ENCODE measurements around the gene CD40.
"Not testable (repeated sequence)": the region's sequence is repeated elsewhere in the genome, so short reads cannot be mapped to it uniquely, and the experiment has no call there.

Gene CD40

GRCh38 chr20:46099491-46100287 is 18.4 kb upstream of the CD40 start:
- H3K27me3 ChIP-seq (ENCODE audit: control insufficient read depth, insufficient read depth, low read length) = peaks cover 11% of the 10 kb centered on the region
- H3K4me3 ChIP-seq (ENCODE audit: low read depth, low read length) = no peak overlapping the region
- no peaks in the 10 kb centered on the region for H3K4me1 ChIP-seq (ENCODE audit: control insufficient read depth, insufficient read depth, low read length)
- no peak overlapping the region for H3K9ac ChIP-seq (ENCODE audit: low read depth, low read length)
- H3K36me3 ChIP-seq (ENCODE audit: control insufficient read depth, insufficient read depth, low read length) = no peaks in the 10 kb centered on the region
- H3K9me3 ChIP-seq (ENCODE audit: control insufficient read depth, insufficient read depth, low read length) = no peaks in the 10 kb centered on the region
- no peak overlapping the region for H3K27ac ChIP-seq (ENCODE audit: low read depth, low read length)

GRCh38 chr20:46100444-46100843 is 17.7 kb upstream of the CD40 start:
- not testable (repeated sequence) for H3K36me3 ChIP-seq (ENCODE audit: control insufficient read depth, insufficient read depth, low read length); H3K9ac ChIP-seq (ENCODE audit: low read depth, low read length); H3K9me3 ChIP-seq (ENCODE audit: control insufficient read depth, insufficient read depth, low read length); H3K4me1 ChIP-seq (ENCODE audit: control insufficient read depth, insufficient read depth, low read length); H3K27ac ChIP-seq (ENCODE audit: low read depth, low read length); H3K4me3 ChIP-seq (ENCODE audit: low read depth, low read length)
- H3K27me3 ChIP-seq (ENCODE audit: control insufficient read depth, insufficient read depth, low read length) = peaks cover 11% of the 10 kb centered on the region

- no peaks in the 10 kb centered on the region for H3K9me3 ChIP-seq (ENCODE audit: control insufficient read depth, insufficient read depth, low read length)
- H3K4me3 ChIP-seq (ENCODE audit: low read depth, low read length) = no peak overlapping the region
- H3K4me1 ChIP-seq (ENCODE audit: control insufficient read depth, insufficient read depth, low read length) = no peaks in the 10 kb centered on the region
- H3K36me3 ChIP-seq (ENCODE audit: control insufficient read depth, insufficient read depth, low read length) = no peaks in the 10 kb centered on the region
- H3K27me3 ChIP-seq (ENCODE audit: control insufficient read depth, insufficient read depth, low read length) = peaks cover 11% of the 10 kb centered on the region
- no peak overlapping the region for H3K27ac ChIP-seq (ENCODE audit: low read depth, low read length)
- H3K9ac ChIP-seq (ENCODE audit: low read depth, low read length) = no peak overlapping the region
Measured at GRCh38 chr20:46100988-46101387, 17.1 kb upstream of the CD40 start.

GRCh38 chr20:46101957-46102356 is 16.2 kb upstream of the CD40 start:
- Histone ChIP-seq H3K27ac (ENCODE audit: low read depth, low read length) (no peak overlapping the region), H3K4me3 (ENCODE audit: low read depth, low read length) (no peak overlapping the region), H3K9me3 (ENCODE audit: control insufficient read depth, insufficient read depth, low read length) (no peaks in the 10 kb centered on the region), H3K36me3 (ENCODE audit: control insufficient read depth, insufficient read depth, low read length) (no peaks in the 10 kb centered on the region), H3K9ac (ENCODE audit: low read depth, low read length) (no peak overlapping the region), H3K27me3 (ENCODE audit: control insufficient read depth, insufficient read depth, low read length) (peaks cover 11% of the 10 kb centered on the region), H3K4me1 (ENCODE audit: control insufficient read depth, insufficient read depth, low read length) (no peaks in the 10 kb centered on the region)

- Histone ChIP-seq H3K4me1 (ENCODE audit: control insufficient read depth, insufficient read depth, low read length) (no peaks in the 10 kb centered on the region), H3K9me3 (ENCODE audit: control insufficient read depth, insufficient read depth, low read length) (no peaks in the 10 kb centered on the region), H3K27ac (ENCODE audit: low read depth, low read length) (no peak overlapping the region), H3K27me3 (ENCODE audit: control insufficient read depth, insufficient read depth, low read length) (peaks cover 11% of the 10 kb centered on the region), H3K9ac (ENCODE audit: low read depth, low read length) (no peak overlapping the region), H3K36me3 (ENCODE audit: control insufficient read depth, insufficient read depth, low read length) (no peaks in the 10 kb centered on the region), H3K4me3 (ENCODE audit: low read depth, low read length) (no peak overlapping the region)
Measured at GRCh38 chr20:46102940-46103339, 15.2 kb upstream of the CD40 start.

- no peaks in the 10 kb centered on the region for H3K9me3 ChIP-seq (ENCODE audit: control insufficient read depth, insufficient read depth, low read length)
- no peak overlapping the region for H3K9ac ChIP-seq (ENCODE audit: low read depth, low read length)
- H3K27me3 ChIP-seq (ENCODE audit: control insufficient read depth, insufficient read depth, low read length) = peaks cover 7% of the 10 kb centered on the region
- H3K4me1 ChIP-seq (ENCODE audit: control insufficient read depth, insufficient read depth, low read length) = no peaks in the 10 kb centered on the region
- no peaks in the 10 kb centered on the region for H3K36me3 ChIP-seq (ENCODE audit: control insufficient read depth, insufficient read depth, low read length)
- no peak overlapping the region for H3K4me3 ChIP-seq (ENCODE audit: low read depth, low read length)
- H3K27ac ChIP-seq (ENCODE audit: low read depth, low read length) = no peak overlapping the region
Measured at GRCh38 chr20:46104262-46104661, 13.9 kb upstream of the CD40 start.

- no peaks in the 10 kb centered on the region for H3K36me3 ChIP-seq (ENCODE audit: control insufficient read depth, insufficient read depth, low read length)
- H3K27me3 ChIP-seq (ENCODE audit: control insufficient read depth, insufficient read depth, low read length) = peaks cover 7% of the 10 kb centered on the region
- H3K27ac ChIP-seq (ENCODE audit: low read depth, low read length) = no peak overlapping the region
- no peaks in the 10 kb centered on the region for H3K4me1 ChIP-seq (ENCODE audit: control insufficient read depth, insufficient read depth, low read length)
- no peak overlapping the region for H3K9ac ChIP-seq (ENCODE audit: low read depth, low read length)
- no peak overlapping the region for H3K4me3 ChIP-seq (ENCODE audit: low read depth, low read length)
- H3K9me3 ChIP-seq (ENCODE audit: control insufficient read depth, insufficient read depth, low read length) = no peaks in the 10 kb centered on the region
Measured at GRCh38 chr20:46107061-46107460, 11.1 kb upstream of the CD40 start.

GRCh38 chr20:46108435-46108841 is 9.7 kb upstream of the CD40 start:
- no peaks in the 10 kb centered on the region for H3K9me3 ChIP-seq (ENCODE audit: control insufficient read depth, insufficient read depth, low read length)
- H3K27ac ChIP-seq (ENCODE audit: low read depth, low read length) = no peak overlapping the region
- no peaks in the 10 kb centered on the region for H3K4me1 ChIP-seq (ENCODE audit: control insufficient read depth, insufficient read depth, low read length)
- no peak overlapping the region for H3K4me3 ChIP-seq (ENCODE audit: low read depth, low read length)
- H3K36me3 ChIP-seq (ENCODE audit: control insufficient read depth, insufficient read depth, low read length) = no peaks in the 10 kb centered on the region
- H3K9ac ChIP-seq (ENCODE audit: low read depth, low read length) = no peak overlapping the region
- peaks cover 9% of the 10 kb centered on the region for H3K27me3 ChIP-seq (ENCODE audit: control insufficient read depth, insufficient read depth, low read length)

GRCh38 chr20:46108976-46109375 is 9.1 kb upstream of the CD40 start:
- no peak overlapping the region for H3K9ac ChIP-seq (ENCODE audit: low read depth, low read length)
- H3K36me3 ChIP-seq (ENCODE audit: control insufficient read depth, insufficient read depth, low read length) = no peaks in the 10 kb centered on the region
- no peaks in the 10 kb centered on the region for H3K9me3 ChIP-seq (ENCODE audit: control insufficient read depth, insufficient read depth, low read length)
- H3K27me3 ChIP-seq (ENCODE audit: control insufficient read depth, insufficient read depth, low read length) = peaks cover 10% of the 10 kb centered on the region
- H3K4me3 ChIP-seq (ENCODE audit: low read depth, low read length) = no peak overlapping the region
- no peak overlapping the region for H3K27ac ChIP-seq (ENCODE audit: low read depth, low read length)
- no peaks in the 10 kb centered on the region for H3K4me1 ChIP-seq (ENCODE audit: control insufficient read depth, insufficient read depth, low read length)

- no peaks in the 10 kb centered on the region for H3K4me1 ChIP-seq (ENCODE audit: control insufficient read depth, insufficient read depth, low read length)
- H3K9me3 ChIP-seq (ENCODE audit: control insufficient read depth, insufficient read depth, low read length) = no peaks in the 10 kb centered on the region
- no peaks in the 10 kb centered on the region for H3K36me3 ChIP-seq (ENCODE audit: control insufficient read depth, insufficient read depth, low read length)
- H3K27ac ChIP-seq (ENCODE audit: low read depth, low read length) = no peak overlapping the region
- no peak overlapping the region for H3K4me3 ChIP-seq (ENCODE audit: low read depth, low read length)
- H3K27me3 ChIP-seq (ENCODE audit: control insufficient read depth, insufficient read depth, low read length) = peaks cover 26% of the 10 kb centered on the region
- no peak overlapping the region for H3K9ac ChIP-seq (ENCODE audit: low read depth, low read length)
Measured at GRCh38 chr20:46111028-46111835, 6.9 kb upstream of the CD40 start.

- Histone ChIP-seq H3K27me3 (ENCODE audit: control insufficient read depth, insufficient read depth, low read length) (peaks cover 30% of the 10 kb centered on the region), H3K9ac (ENCODE audit: low read depth, low read length) (no peak overlapping the region), H3K9me3 (ENCODE audit: control insufficient read depth, insufficient read depth, low read length) (no peaks in the 10 kb centered on the region), H3K27ac (ENCODE audit: low read depth, low read length) (no peak overlapping the region), H3K4me3 (ENCODE audit: low read depth, low read length) (no peak overlapping the region), H3K36me3 (ENCODE audit: control insufficient read depth, insufficient read depth, low read length) (no peaks in the 10 kb centered on the region), H3K4me1 (ENCODE audit: control insufficient read depth, insufficient read depth, low read length) (no peaks in the 10 kb centered on the region)
Measured at GRCh38 chr20:46111836-46112212, 6.3 kb upstream of the CD40 start.
